Esophagus squamous epithelium (tissue), 5 donors: ENCODE data around the gene CFAP410. TPM values are rescaled to one million over a fixed set of nuclear protein-coding genes. Genes with fewer than 3 reads are reported as not detected.

ENCODE experiments used
- DNase-seq: peaks from one replicate; lab custom pipeline; 2025; lab: John Stamatoyannopoulos, UW
- H3K27ac ChIP-seq, 4 donors: fragments of 200-600 bp; sonication (generic); one replicate each; pipeline ENCODE4 v1.5.1; 2016 to 2019; ENCODE audit warnings: mild to moderate bottlenecking in 1 of 4
- H3K27me3 ChIP-seq, 4 donors: fragments of 200-600 bp; sonication (generic); 1 replicate in 3 of 4; 2 replicates in 1 of 4; pipeline versions ENCODE4 v1.5.1 to v1.6.0; 2017 to 2021; ENCODE audit warnings: antibody characterized with exemption in 1 of 4
- H3K36me3 ChIP-seq, 3 donors: fragments of 200-600 bp; sonication (generic); one replicate each; pipeline ENCODE4 v1.5.1; 2016 to 2019
- H3K4me1 ChIP-seq, 3 donors: fragments of 200-600 bp; sonication (generic); one replicate each; pipeline ENCODE4 v1.5.1; 2017 to 2019
- H3K4me3 ChIP-seq, 4 donors: fragments of 200-600 bp; sonication (generic); 1 replicate in 3 of 4; 2 replicates in 1 of 4; pipeline ENCODE4 v1.5.1; 2016 to 2019; ENCODE audit warnings: mild to moderate bottlenecking in 2 of 4, moderate library complexity in 1 of 4
- H3K9me3 ChIP-seq, 3 donors: fragments of 200-600 bp; sonication (generic); one replicate each; pipeline ENCODE4 v1.5.1; 2016 to 2019
- POLR2A ChIP-seq, 4 donors: fragments of 450-650 bp; IDR thresholded peaks; one replicate each; pipeline ENCODE4 v1.6.1; 2017; ENCODE audit warnings: antibody characterized with exemption in 4 of 4, mild to moderate bottlenecking in 4 of 4, moderate library complexity in 3 of 4
- WGBS, 2 donors: methylation state at CpG; one replicate each; pipeline ENCODE4 v1.1.5; 2018; 5-methylcytosine and 5-hydroxymethylcytosine counted together
- intact Hi-C: fragments of 100-400 bp; cut with DNase I; formaldehyde crosslinking; loops from one replicate; pipeline ENCODE4 v1.15.0; 2022
- total RNA-seq, 4 donors: library from RNA; depleted of rRNA; stranded (reverse); fragments of >200 nt; gene quantifications; one replicate each; pipeline ENCODE4 v1.1.0, GENCODE V29; 2016
- TF ChIP-seq, protein P1 (sequence below), 6 experiments: fragments of 450-650 bp in 4 of 6; fragments of 200-600 bp in 2 of 6; sonication (generic) in 2 of 6; IDR thresholded peaks; one replicate each; pipeline ENCODE4 v1.5.1; 2016 to 2019; ENCODE audit warnings: antibody characterized with exemption in 6 of 6, mild to moderate bottlenecking in 4 of 6, moderate library complexity in 4 of 6
- donor health status: DM: yes; HTN: yes; CAD: no.

The CFAP410 gene
- total RNA-seq, 4 donors from 2014 or later, result 7.9 to 21.8 (median 13.7) TPM

GRCh38 chr21:44380876-44381275, 41.7 kb upstream of the CFAP410 start:
- intact Hi-C loops, result no loop called here
- no peak for DNase-seq
- 81 to 84% methylated on average over 8 to 10 of the region's 10 CpGs for WGBS, 2 donors

GRCh38 chr21:44379991-44380865, 41.0 kb upstream of the CFAP410 start:
- intact Hi-C loops, result no loop called here
- no peak for DNase-seq
- TF ChIP-seq, protein P1, sequence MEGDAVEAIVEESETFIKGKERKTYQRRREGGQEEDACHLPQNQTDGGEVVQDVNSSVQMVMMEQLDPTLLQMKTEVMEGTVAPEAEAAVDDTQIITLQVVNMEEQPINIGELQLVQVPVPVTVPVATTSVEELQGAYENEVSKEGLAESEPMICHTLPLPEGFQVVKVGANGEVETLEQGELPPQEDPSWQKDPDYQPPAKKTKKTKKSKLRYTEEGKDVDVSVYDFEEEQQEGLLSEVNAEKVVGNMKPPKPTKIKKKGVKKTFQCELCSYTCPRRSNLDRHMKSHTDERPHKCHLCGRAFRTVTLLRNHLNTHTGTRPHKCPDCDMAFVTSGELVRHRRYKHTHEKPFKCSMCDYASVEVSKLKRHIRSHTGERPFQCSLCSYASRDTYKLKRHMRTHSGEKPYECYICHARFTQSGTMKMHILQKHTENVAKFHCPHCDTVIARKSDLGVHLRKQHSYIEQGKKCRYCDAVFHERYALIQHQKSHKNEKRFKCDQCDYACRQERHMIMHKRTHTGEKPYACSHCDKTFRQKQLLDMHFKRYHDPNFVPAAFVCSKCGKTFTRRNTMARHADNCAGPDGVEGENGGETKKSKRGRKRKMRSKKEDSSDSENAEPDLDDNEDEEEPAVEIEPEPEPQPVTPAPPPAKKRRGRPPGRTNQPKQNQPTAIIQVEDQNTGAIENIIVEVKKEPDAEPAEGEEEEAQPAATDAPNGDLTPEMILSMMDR (IDR thresholded peaks at IDR 0.05), result no peak
- no peak for TF ChIP-seq POLR2A (IDR thresholded peaks at IDR 0.05)

More at GRCh38 chr21:44380876-44381275, 41.7 kb upstream of the CFAP410 start:
- H3K9me3 ChIP-seq, result peaks cover 0 to 20% (median 7%) of the 10 kb centered on the region in 3 donors
- TF ChIP-seq, protein P1 (IDR thresholded peaks at IDR 0.05), result no peak
- TF ChIP-seq POLR2A (IDR thresholded peaks at IDR 0.05), result no peak
- H3K36me3 ChIP-seq, result no peaks in the 10 kb centered on the region
- no peak overlapping the region for H3K27ac ChIP-seq
- H3K4me3 ChIP-seq, result no peak overlapping the region
- H3K4me1 ChIP-seq, result peaks cover 0 to 9% (median 6%) of the 10 kb centered on the region in 3 donors
- H3K27me3 ChIP-seq, result peaks cover 0 to 49% (median 0%) of the 10 kb centered on the region in 4 donors

DNA sequence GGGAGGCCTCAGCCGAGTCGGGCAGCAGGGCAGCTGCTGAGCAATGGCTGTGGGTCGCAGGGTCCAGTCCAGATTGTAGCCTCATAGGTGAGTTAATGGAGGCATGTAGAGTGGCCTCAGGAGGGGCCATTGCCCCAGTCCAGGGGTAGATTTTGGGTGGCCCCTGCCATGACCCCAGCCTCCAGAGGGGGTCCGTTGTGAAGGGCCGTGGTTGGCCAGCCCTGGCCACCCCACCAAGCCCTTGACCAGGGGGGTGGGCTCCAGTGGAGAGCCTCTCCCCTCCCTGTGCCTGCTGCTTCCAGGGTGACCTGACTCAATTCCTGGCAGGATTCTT, 40.3 kb upstream of the CFAP410 start:
- peaks cover 0 to 6% (median 4%) of the 10 kb centered on the region in 3 donors for H3K9me3 ChIP-seq
- H3K27ac ChIP-seq, result no peak overlapping the region
- H3K36me3 ChIP-seq, result no peaks in the 10 kb centered on the region
- H3K4me1 ChIP-seq, result peaks cover 0 to 9% (median 6%) of the 10 kb centered on the region in 3 donors
- no peak overlapping the region for H3K4me3 ChIP-seq
- 90% methylated on average over 3 of the region's 5 CpGs; no CpG with 5 or more reads in 1 of the 2 donors for WGBS, 2 donors
- intact Hi-C loops, result no loop called here
- DNase-seq, result no peak
- TF ChIP-seq POLR2A (IDR thresholded peaks at IDR 0.05), result no peak
- TF ChIP-seq, protein P1 (IDR thresholded peaks at IDR 0.05), result no peak
- H3K27me3 ChIP-seq, result peaks cover 0 to 58% (median 0%) of the 10 kb centered on the region in 4 donors

More at GRCh38 chr21:44379991-44380865, 41.0 kb upstream of the CFAP410 start:
- H3K27me3 ChIP-seq, result peaks cover 0 to 55% (median 0%) of the 10 kb centered on the region in 4 donors
- no peak overlapping the region for H3K4me3 ChIP-seq
- peaks cover 0 to 9% (median 6%) of the 10 kb centered on the region in 3 donors for H3K4me1 ChIP-seq
- 47 to 60% methylated on average over 6 to 7 of the region's 31 CpGs for WGBS, 2 donors
- no peak overlapping the region for H3K27ac ChIP-seq
- peaks cover 0 to 13% (median 7%) of the 10 kb centered on the region in 3 donors for H3K9me3 ChIP-seq
- no peaks in the 10 kb centered on the region for H3K36me3 ChIP-seq

GRCh38 chr21:44378646-44379514, 39.7 kb upstream of the CFAP410 start:
- no peak for DNase-seq
- H3K36me3 ChIP-seq, result no peaks in the 10 kb centered on the region
- H3K9me3 ChIP-seq, result no peaks in the 10 kb centered on the region
- H3K4me1 ChIP-seq, result peaks cover 0 to 9% (median 6%) of the 10 kb centered on the region in 3 donors
- no peak overlapping the region for H3K27ac ChIP-seq
- TF ChIP-seq POLR2A (IDR thresholded peaks at IDR 0.05), result no peak
- TF ChIP-seq, protein P1 (IDR thresholded peaks at IDR 0.05), result no peak
- H3K27me3 ChIP-seq, result peaks cover 0 to 58% (median 0%) of the 10 kb centered on the region in 4 donors
- intact Hi-C loops, result no loop called here
- H3K4me3 ChIP-seq, result no peak overlapping the region
- WGBS, 2 donors, result 87% methylated on average over 3 to 18 of the region's 34 CpGs
